K562 (cell line): ENCODE data around the gene GPC3. TPM values are rescaled to one million over a fixed set of nuclear protein-coding genes. Genes with fewer than 3 reads are reported as not detected.

ENCODE experiments used
- ATAC-seq: fragments of 200-7000 bp; cut with Tn5 transposase; 3 replicates; pipeline ENCODE4 v1.9.1; 2020; ENCODE audit warnings: moderate library complexity
- BruUV-seq: library from RNA; stranded (reverse); fragments of 400-500 nt; replicated peaks from 2 replicates; lab custom pipeline; 2021; lab: Mats Ljungman, UMichigan
- CTCF ChIA-PET: fragments of 300-600 bp; formaldehyde crosslinking; extraction: SDS; loops from one replicate; lab custom pipeline; 2021; ENCODE audit warnings: low intra/inter-chr PET ratio; lab: Yijun Ruan, JAX
- POLR2A ChIA-PET: fragments of 300-600, 350-650 bp; sonication (Branson Sonifier 250); formaldehyde crosslinking; extraction: SDS; loops from one replicate; lab custom pipeline; 2021; ENCODE audit warnings: antibody characterized with exemption, inconsistent platforms; lab: Yijun Ruan, JAX
- DNase-seq, 4 experiments: peaks; one replicate each; pipeline versions ENCODE4 v3.0.0 to v3.0.0-alpha.2; 2011 to 2018; ENCODE audit warnings: low spot score in 3 of 4, mixed read lengths in 3 of 4; ENCODE audit errors: extremely low read depth in 1 of 4
- FAIRE-seq: peaks from 2 replicates; lab custom pipeline; 2011; peaks lifted over from hg19 to GRCh38; lab: Jason Lieb, UNC
- H2AFZ ChIP-seq: 2 replicates; pipeline ENCODE4 v1.6.0; 2011; ENCODE audit warnings: low read depth, low read length, control low read depth, inconsistent platforms
- H3K27ac ChIP-seq: fragments of 200-600 bp; 3 replicates; pipeline ENCODE4 v1.8.0; 2011; ENCODE audit warnings: low read depth, mild to moderate bottlenecking, control low read depth, inconsistent platforms, low read length, moderate library complexity, mixed read lengths; ENCODE audit errors: extremely low read depth
- H3K27me3 ChIP-seq, 2 experiments: fragments of 300-600 bp in 1 of 2; 2 replicates in 1 of 2; 3 replicates in 1 of 2; pipeline versions ENCODE4 v1.6.0 to v1.8.0; 2011; ENCODE audit warnings: inconsistent platforms in 2 of 2, low read length in 2 of 2, mild to moderate bottlenecking in 1 of 2, mixed read lengths in 1 of 2, moderate library complexity in 1 of 2; ENCODE audit not compliant: control insufficient read depth in 2 of 2, insufficient read depth in 2 of 2
- H3K36me3 ChIP-seq: fragments of 300-600 bp; 3 replicates; pipeline ENCODE4 v1.8.0; 2011; ENCODE audit warnings: mild to moderate bottlenecking, low read length, inconsistent platforms; ENCODE audit not compliant: control insufficient read depth, insufficient read depth
- H3K4me1 ChIP-seq, 2 experiments: fragments of 200-600 bp in 1 of 2; replicated peaks in 1 of 2; 2 replicates in 1 of 2; 3 replicates in 1 of 2; pipeline versions ENCODE4 v1.5.1 to v1.8.0; 2011; ENCODE audit warnings: inconsistent platforms in 2 of 2, low read length in 2 of 2, mild to moderate bottlenecking in 1 of 2, mixed read lengths in 1 of 2, moderate library complexity in 1 of 2; ENCODE audit not compliant: control insufficient read depth in 2 of 2, insufficient read depth in 2 of 2
- H3K4me2 ChIP-seq: 2 replicates; pipeline ENCODE4 v1.6.1; 2011; ENCODE audit warnings: low read length, control low read depth, inconsistent platforms, mixed read lengths; ENCODE audit not compliant: insufficient read depth
- H3K4me3 ChIP-seq: fragments of 200-600 bp; sonication (generic), shearing (Covaris generic); 2 replicates; pipeline ENCODE4 v1.5.1; 2016; ENCODE audit warnings: control low read depth, inconsistent platforms
- H3K79me2 ChIP-seq: fragments of 200-600 bp; 3 replicates; pipeline ENCODE4 v1.8.0; 2011; ENCODE audit warnings: low read length, inconsistent platforms; ENCODE audit not compliant: control insufficient read depth, insufficient read depth
- H3K9ac ChIP-seq, 2 experiments: 2 replicates each; pipeline versions ENCODE4 v1.6.0 to v1.6.1; 2011; ENCODE audit warnings: low read depth in 2 of 2, low read length in 2 of 2, control low read depth in 1 of 2, inconsistent platforms in 1 of 2, mild to moderate bottlenecking in 1 of 2, mixed read lengths in 1 of 2; ENCODE audit not compliant: insufficient read depth in 1 of 2
- H3K9me1 ChIP-seq: one replicate; pipeline ENCODE4 v1.6.0; 2011; ENCODE audit warnings: inconsistent platforms, mild to moderate bottlenecking, low read length, moderate library complexity; ENCODE audit not compliant: control insufficient read depth, insufficient read depth
- H3K9me3 ChIP-seq: replicated peaks from 2 replicates; pipeline ENCODE4 v1.5.1; 2011; ENCODE audit warnings: low read depth, low read length, inconsistent platforms; ENCODE audit not compliant: control insufficient read depth, insufficient read depth
- H4K20me1 ChIP-seq: replicated peaks from 2 replicates; pipeline ENCODE4 v1.6.1; 2011; ENCODE audit warnings: low read length, inconsistent platforms, mixed read lengths; ENCODE audit not compliant: control insufficient read depth, insufficient read depth
- CREM ChIP-seq: IDR thresholded peaks from 2 replicates; pipeline ENCODE4 v1.6.1; 2014; ENCODE audit warnings: antibody characterized with exemption, low read depth
- EGR1 ChIP-seq: fragments of 450-650 bp; conservative IDR thresholded peaks from 2 replicates; pipeline ENCODE4 v1.6.1; 2017; ENCODE audit warnings: mild to moderate bottlenecking
- SMAD2 ChIP-seq: fragments of 150-350 bp; IDR thresholded peaks from 2 replicates; pipeline ENCODE4 v1.6.1; 2014; ENCODE audit warnings: low read depth, mild to moderate bottlenecking, low read length
- ZNF23 ChIP-seq: fragments of 250-450 bp; sonication (Bioruptor Pico); IDR thresholded peaks from 2 replicates; pipeline ENCODE4 v1.4.0; 2020; ENCODE audit warnings: mild to moderate bottlenecking
- ZNF561 ChIP-seq: fragments of 450-650 bp; formaldehyde crosslinking; conservative IDR thresholded peaks from 2 replicates; pipeline ENCODE4 v1.4.0; 2020; ENCODE audit warnings: mild to moderate bottlenecking, moderate library complexity
- ZNF79 ChIP-seq: fragments of 250-450 bp; sonication (Bioruptor Pico); IDR thresholded peaks from 2 replicates; pipeline ENCODE4 v1.4.0; 2020; ENCODE audit warnings: low read depth, mild to moderate bottlenecking, moderate library complexity
- WGBS: fragments of 100-300 bp; shearing (Covaris generic); methylation state at CpG from one replicate; pipeline ENCODE4 v1.1.6; 2016; ENCODE audit warnings: low coverage, mixed read lengths; ENCODE audit not compliant: insufficient coverage; ENCODE audit errors: missing lambda C conversion rate; 5-methylcytosine and 5-hydroxymethylcytosine counted together
- in situ Hi-C: fragments of 300-500 bp; cut with MboI; formaldehyde crosslinking; loops from 4 replicates; pipeline ENCODE4 v1.15.0; 2018; ENCODE audit warnings: inconsistent platforms, mixed read lengths
- intact Hi-C: fragments of 100-400 bp; cut with micrococcal nuclease; formaldehyde crosslinking; loops from 2 replicates; pipeline ENCODE4 v1.14.2; 2022
- polyA plus RNA-seq, 8 experiments: library from polyadenylated mRNA; depleted of rRNA in 4 of 8; stranded (reverse) in 5 of 8; unstranded in 3 of 8; fragments of >200 nt; fragmentation: Nextera tagmentation in 2 of 8; fragmentation: Illumina TruSeq in 1 of 8; extraction: Ambion mirVana in 2 of 8; extraction: Trizol in 1 of 8; gene quantifications; 2 replicates each; pipeline versions ENCODE4 v1.2.1 to v1.2.3, GENCODE V29; 2011 to 2014; ENCODE audit warnings: inconsistent platforms in 1 of 8, missing spikeins in 1 of 8
- total RNA-seq, 7 experiments: library from RNA; depleted of rRNA in 6 of 7; stranded (reverse); fragments of >200 nt in 6 of 7; fragmentation: Illumina TruSeq in 2 of 7; extraction: Trizol in 2 of 7; gene quantifications; 2 replicates each; pipeline versions ENCODE4 v1.2.1 to v1.2.3, GENCODE V29; 2011 to 2021; ENCODE audit warnings: low replicate concordance in 1 of 7
- TF ChIP-seq, protein P1 (sequence below), 2 experiments: IDR thresholded peaks; 2 replicates each; pipeline ENCODE4 v1.6.1; 2012; ENCODE audit warnings: improper control_type of control experiment in 2 of 2, low read depth in 2 of 2, low read length in 2 of 2, borderline replicate concordance in 1 of 2
- TF ChIP-seq, protein P2 (sequence below): fragments of 450-650 bp; IDR thresholded peaks from one replicate; pipeline ENCODE4 v1.6.1; 2018; ENCODE audit warnings: mild to moderate bottlenecking, moderate library complexity; ENCODE audit not compliant: partially characterized antibody
- TF ChIP-seq, protein P3 (sequence below): fragments of 450-650 bp; IDR thresholded peaks from 2 replicates; pipeline ENCODE4 v1.6.1; 2017; ENCODE audit warnings: antibody characterized with exemption, mild to moderate bottlenecking
- TF ChIP-seq, protein P4 (sequence below): sonication (generic); formaldehyde crosslinking; IDR thresholded peaks from 2 replicates; pipeline ENCODE4 v1.8.0; 2023; ENCODE audit warnings: mild to moderate bottlenecking, missing genetic modification reagents

Gene GPC3
- total and polyA plus RNA-seq, 9 of the 15 experiments (the other 6 are each of a cell fraction or from before 2014, with no cell fraction given): 0.42 TPM; not detected in 8

DNA sequence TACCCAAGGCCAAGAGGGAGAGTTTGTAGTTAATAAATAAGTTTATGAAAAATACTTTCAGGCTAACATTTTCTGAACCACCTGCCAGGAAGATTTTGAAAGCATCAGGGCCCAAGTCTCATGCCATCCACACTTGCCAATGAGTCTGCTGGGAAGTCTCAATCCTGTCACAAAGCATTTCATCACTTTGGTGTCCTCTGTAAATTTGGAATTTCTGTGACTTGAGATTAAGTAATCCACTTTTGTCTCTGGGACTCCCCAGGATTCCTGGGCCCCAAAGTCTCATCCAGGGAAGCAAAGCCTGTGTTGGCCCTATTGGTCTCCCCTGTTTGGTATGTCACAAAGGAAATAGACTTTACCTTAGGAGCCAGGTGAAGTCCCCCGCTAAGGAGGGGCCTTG lies 470.9 kb downstream of the GPC3 start:
- intact Hi-C loops (no loop called here), in situ Hi-C loops (no loop called here)
- DNase-seq (no peak), FAIRE-seq (no peak), ATAC-seq (no peak)
- ChIA-PET POLR2A (no interaction called here), CTCF (no interaction called here)
- Histone ChIP-seq H3K9me1 (no peaks in the 10 kb centered on the region), H3K27ac (no peak overlapping the region), H3K36me3 (no peaks in the 10 kb centered on the region), H3K79me2 (no peaks in the 10 kb centered on the region), H3K4me1 (no peaks in the 10 kb centered on the region), H4K20me1 (no peaks in the 10 kb centered on the region), H3K9ac (no peak overlapping the region), H3K9me3 (no peaks in the 10 kb centered on the region), H3K4me3 (no peak overlapping the region), H2AFZ (no peak overlapping the region), H3K27me3 (no peaks in the 10 kb centered on the region), H3K4me2 (no peak overlapping the region)
- WGBS: no CpG with 5 or more reads among the region's 1 CpG
- no TSS peak for BruUV-seq
- TF ChIP-seq CREM (no peak), ZNF23 (no peak), ZNF561 (CRISPR knock-in tag) (no peak), SMAD2 (no peak), EGR1 (no peak), ZNF79 (no peak)
- TF ChIP-seq, protein P1, sequence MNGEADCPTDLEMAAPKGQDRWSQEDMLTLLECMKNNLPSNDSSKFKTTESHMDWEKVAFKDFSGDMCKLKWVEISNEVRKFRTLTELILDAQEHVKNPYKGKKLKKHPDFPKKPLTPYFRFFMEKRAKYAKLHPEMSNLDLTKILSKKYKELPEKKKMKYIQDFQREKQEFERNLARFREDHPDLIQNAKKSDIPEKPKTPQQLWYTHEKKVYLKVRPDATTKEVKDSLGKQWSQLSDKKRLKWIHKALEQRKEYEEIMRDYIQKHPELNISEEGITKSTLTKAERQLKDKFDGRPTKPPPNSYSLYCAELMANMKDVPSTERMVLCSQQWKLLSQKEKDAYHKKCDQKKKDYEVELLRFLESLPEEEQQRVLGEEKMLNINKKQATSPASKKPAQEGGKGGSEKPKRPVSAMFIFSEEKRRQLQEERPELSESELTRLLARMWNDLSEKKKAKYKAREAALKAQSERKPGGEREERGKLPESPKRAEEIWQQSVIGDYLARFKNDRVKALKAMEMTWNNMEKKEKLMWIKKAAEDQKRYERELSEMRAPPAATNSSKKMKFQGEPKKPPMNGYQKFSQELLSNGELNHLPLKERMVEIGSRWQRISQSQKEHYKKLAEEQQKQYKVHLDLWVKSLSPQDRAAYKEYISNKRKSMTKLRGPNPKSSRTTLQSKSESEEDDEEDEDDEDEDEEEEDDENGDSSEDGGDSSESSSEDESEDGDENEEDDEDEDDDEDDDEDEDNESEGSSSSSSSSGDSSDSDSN (IDR thresholded peaks at IDR 0.05; ENCODE audit: borderline replicate concordance in 1 of 2, low read depth in 2 of 2, low read length in 2 of 2): no peak
- TF ChIP-seq, protein P2, sequence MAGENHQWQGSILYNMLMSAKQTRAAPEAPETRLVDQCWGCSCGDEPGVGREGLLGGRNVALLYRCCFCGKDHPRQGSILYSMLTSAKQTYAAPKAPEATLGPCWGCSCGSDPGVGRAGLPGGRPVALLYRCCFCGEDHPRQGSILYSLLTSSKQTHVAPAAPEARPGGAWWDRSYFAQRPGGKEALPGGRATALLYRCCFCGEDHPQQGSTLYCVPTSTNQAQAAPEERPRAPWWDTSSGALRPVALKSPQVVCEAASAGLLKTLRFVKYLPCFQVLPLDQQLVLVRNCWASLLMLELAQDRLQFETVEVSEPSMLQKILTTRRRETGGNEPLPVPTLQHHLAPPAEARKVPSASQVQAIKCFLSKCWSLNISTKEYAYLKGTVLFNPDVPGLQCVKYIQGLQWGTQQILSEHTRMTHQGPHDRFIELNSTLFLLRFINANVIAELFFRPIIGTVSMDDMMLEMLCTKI: no peak
- TF ChIP-seq, protein P3, sequence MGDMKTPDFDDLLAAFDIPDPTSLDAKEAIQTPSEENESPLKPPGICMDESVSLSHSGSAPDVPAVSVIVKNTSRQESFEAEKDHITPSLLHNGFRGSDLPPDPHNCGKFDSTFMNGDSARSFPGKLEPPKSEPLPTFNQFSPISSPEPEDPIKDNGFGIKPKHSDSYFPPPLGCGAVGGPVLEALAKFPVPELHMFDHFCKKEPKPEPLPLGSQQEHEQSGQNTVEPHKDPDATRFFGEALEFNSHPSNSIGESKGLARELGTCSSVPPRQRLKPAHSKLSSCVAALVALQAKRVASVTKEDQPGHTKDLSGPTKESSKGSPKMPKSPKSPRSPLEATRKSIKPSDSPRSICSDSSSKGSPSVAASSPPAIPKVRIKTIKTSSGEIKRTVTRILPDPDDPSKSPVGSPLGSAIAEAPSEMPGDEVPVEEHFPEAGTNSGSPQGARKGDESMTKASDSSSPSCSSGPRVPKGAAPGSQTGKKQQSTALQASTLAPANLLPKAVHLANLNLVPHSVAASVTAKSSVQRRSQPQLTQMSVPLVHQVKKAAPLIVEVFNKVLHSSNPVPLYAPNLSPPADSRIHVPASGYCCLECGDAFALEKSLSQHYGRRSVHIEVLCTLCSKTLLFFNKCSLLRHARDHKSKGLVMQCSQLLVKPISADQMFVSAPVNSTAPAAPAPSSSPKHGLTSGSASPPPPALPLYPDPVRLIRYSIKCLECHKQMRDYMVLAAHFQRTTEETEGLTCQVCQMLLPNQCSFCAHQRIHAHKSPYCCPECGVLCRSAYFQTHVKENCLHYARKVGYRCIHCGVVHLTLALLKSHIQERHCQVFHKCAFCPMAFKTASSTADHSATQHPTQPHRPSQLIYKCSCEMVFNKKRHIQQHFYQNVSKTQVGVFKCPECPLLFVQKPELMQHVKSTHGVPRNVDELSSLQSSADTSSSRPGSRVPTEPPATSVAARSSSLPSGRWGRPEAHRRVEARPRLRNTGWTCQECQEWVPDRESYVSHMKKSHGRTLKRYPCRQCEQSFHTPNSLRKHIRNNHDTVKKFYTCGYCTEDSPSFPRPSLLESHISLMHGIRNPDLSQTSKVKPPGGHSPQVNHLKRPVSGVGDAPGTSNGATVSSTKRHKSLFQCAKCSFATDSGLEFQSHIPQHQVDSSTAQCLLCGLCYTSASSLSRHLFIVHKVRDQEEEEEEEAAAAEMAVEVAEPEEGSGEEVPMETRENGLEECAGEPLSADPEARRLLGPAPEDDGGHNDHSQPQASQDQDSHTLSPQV: no peak
- TF ChIP-seq, protein P4, sequence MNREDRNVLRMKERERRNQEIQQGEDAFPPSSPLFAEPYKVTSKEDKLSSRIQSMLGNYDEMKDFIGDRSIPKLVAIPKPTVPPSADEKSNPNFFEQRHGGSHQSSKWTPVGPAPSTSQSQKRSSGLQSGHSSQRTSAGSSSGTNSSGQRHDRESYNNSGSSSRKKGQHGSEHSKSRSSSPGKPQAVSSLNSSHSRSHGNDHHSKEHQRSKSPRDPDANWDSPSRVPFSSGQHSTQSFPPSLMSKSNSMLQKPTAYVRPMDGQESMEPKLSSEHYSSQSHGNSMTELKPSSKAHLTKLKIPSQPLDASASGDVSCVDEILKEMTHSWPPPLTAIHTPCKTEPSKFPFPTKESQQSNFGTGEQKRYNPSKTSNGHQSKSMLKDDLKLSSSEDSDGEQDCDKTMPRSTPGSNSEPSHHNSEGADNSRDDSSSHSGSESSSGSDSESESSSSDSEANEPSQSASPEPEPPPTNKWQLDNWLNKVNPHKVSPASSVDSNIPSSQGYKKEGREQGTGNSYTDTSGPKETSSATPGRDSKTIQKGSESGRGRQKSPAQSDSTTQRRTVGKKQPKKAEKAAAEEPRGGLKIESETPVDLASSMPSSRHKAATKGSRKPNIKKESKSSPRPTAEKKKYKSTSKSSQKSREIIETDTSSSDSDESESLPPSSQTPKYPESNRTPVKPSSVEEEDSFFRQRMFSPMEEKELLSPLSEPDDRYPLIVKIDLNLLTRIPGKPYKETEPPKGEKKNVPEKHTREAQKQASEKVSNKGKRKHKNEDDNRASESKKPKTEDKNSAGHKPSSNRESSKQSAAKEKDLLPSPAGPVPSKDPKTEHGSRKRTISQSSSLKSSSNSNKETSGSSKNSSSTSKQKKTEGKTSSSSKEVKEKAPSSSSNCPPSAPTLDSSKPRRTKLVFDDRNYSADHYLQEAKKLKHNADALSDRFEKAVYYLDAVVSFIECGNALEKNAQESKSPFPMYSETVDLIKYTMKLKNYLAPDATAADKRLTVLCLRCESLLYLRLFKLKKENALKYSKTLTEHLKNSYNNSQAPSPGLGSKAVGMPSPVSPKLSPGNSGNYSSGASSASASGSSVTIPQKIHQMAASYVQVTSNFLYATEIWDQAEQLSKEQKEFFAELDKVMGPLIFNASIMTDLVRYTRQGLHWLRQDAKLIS (CRISPR knock-in tag): no peak
